Mucosa of descending colon (tissue), 3 donors: ENCODE measurements around the gene RPAP3. TPM values are rescaled to one million over a fixed set of nuclear protein-coding genes. Genes with fewer than 3 reads are reported as not detected.
"Not testable (repeated sequence)": the region's sequence is repeated elsewhere in the genome, so short reads cannot be mapped to it uniquely, and the experiment has no call there.

Experiments used
- ATAC-seq: fragments of 200-7000 bp; cut with Tn5 transposase; one replicate; pipeline ENCODE4 v1.9.1; 2020; ENCODE audit warnings: mild to moderate bottlenecking, moderate library complexity
- DNase-seq, 3 donors: peaks; one replicate each; pipeline ENCODE4 v3.0.0-alpha.2; 2020
- H3K36me3 ChIP-seq: fragments of 200-600 bp; one replicate; pipeline ENCODE4 v1.8.0; 2021; ENCODE audit warnings: low read depth, mild to moderate bottlenecking
- H3K4me1 ChIP-seq: fragments of 200-600 bp; one replicate; pipeline ENCODE4 v1.8.0; 2021; ENCODE audit warnings: low read depth, mild to moderate bottlenecking
- H3K4me3 ChIP-seq: fragments of 200-600 bp; one replicate; pipeline ENCODE4 v1.8.0; 2021; ENCODE audit warnings: mild to moderate bottlenecking
- H3K9me3 ChIP-seq: fragments of 200-600 bp; one replicate; pipeline ENCODE4 v1.8.0; 2021; ENCODE audit warnings: mild to moderate bottlenecking
- intact Hi-C, 2 donors: fragments of 100-400 bp; cut with DNase I in 1 of 2; cut with micrococcal nuclease in 1 of 2; formaldehyde crosslinking; loops; one replicate each; pipeline versions ENCODE4 v1.11.0 to v1.11.1; 2022; cut with DNase I, micrococcal nuclease
- total RNA-seq, 3 donors: library from RNA; stranded (reverse); fragmentation: NEBNext Ultra II Directional in 2 of 3; extraction: Animal tissue kit (Norgen Biotek cat#: 25700) in 2 of 3; gene quantifications; one replicate each; pipeline versions ENCODE4 v1.2.1 to v1.2.4, GENCODE V29; 2021 to 2023
- TF ChIP-seq, protein P1 (sequence below): fragments of 200-600 bp; IDR thresholded peaks from one replicate; pipeline ENCODE4 v1.8.0; 2022; ENCODE audit warnings: antibody characterized with exemption, mild to moderate bottlenecking
- donor health status: DM: no; HTN: no; CAD: no; lungs with moderate emphysema.
- donor health status: DM: no; HTN: no; CAD: no.
- donor health status: DM: no; HTN: yes; CAD: no.

Gene RPAP3
- total RNA-seq, 3 donors from 2014 or later = 16.5 to 26.0 (median 20.0) TPM

DNA sequence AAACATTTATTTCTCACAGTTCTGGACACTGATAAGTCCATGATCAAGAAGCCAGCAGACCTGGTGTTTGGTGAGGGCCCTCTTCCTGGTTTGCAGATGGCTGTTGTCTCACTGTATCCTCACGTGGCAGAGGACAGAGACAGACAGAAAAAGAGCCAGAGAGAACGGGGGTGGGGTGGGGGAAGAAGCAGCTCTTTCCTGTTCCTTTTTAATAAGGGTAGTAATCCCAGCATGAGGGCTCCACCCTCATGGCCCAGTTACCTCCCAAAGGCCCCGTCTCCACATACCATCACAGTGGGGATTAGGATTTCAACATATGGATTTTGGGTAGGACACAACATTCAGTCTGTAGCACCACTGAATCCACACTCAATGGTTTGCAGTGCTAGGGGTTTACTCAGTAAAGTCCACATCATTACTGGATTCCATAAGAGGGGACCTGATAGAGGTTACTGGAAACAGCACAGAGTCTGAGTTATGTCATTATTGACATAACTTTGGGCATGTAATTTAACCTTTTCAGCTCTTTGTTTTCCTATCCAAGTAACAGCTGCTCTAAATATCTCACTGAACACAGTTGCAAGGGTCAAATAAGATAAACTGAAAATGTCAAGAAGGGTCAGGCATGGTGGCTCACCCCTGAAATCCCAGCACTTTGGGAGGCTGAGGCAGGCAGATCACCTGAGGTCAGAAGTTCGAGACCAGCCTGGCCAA lies 53.2 kb downstream of the RPAP3 start:
- TF ChIP-seq, protein P1, sequence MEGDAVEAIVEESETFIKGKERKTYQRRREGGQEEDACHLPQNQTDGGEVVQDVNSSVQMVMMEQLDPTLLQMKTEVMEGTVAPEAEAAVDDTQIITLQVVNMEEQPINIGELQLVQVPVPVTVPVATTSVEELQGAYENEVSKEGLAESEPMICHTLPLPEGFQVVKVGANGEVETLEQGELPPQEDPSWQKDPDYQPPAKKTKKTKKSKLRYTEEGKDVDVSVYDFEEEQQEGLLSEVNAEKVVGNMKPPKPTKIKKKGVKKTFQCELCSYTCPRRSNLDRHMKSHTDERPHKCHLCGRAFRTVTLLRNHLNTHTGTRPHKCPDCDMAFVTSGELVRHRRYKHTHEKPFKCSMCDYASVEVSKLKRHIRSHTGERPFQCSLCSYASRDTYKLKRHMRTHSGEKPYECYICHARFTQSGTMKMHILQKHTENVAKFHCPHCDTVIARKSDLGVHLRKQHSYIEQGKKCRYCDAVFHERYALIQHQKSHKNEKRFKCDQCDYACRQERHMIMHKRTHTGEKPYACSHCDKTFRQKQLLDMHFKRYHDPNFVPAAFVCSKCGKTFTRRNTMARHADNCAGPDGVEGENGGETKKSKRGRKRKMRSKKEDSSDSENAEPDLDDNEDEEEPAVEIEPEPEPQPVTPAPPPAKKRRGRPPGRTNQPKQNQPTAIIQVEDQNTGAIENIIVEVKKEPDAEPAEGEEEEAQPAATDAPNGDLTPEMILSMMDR = no peak
- H3K9me3 ChIP-seq = no peaks in the 10 kb centered on the region
- H3K4me3 ChIP-seq = no peak overlapping the region
- no peaks in the 10 kb centered on the region for H3K4me1 ChIP-seq
- H3K36me3 ChIP-seq = no peaks in the 10 kb centered on the region
- peak in 1 of 3 donors; percentile 15 for DNase-seq
- ATAC-seq = peak; percentile 35
- intact Hi-C loops = no loop called here

DNA sequence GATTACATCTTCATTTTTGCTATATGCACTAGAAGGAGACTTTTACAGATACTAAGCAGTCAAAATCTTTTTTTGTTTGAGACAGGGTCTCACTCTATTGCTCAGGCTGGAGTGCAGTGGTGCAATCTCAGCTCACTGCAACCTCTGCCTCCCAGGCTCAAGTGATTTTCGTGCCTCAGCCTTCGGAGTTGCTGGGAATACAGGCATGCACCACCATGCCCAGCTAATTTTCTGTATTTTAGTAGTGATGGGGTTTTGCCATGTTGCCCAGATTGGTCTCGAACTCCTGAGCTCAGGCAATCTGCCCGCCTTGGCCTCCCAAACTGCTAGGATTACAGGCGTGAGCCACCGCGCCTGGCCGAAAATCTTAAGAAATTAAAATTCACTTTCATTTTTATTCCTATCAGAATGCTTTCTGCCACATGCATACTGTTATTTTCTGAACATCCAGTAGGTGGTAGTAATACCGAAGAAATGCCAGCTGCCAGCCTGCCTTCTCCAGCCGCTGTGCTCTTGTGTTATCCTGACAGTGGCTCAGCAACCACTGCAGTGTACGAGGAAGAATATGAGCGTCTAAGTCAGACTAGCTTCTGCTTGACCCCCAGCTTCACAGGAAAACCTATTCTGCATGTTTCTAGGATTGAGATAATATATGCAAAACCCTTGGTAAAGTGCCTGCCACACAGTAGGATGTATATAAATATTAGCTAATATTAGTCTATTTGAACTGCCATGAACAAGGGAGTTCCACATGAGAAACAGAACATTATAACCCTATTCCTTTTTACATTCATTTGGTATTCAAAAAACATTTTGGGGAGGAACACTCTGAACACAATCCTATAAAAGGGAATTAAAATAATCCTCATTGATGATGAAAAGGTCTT lies 54.2 kb downstream of the RPAP3 start:
- intact Hi-C loops = no loop called here
- H3K4me3 ChIP-seq = no peak overlapping the region
- peak; percentile 98 for ATAC-seq

DNA sequence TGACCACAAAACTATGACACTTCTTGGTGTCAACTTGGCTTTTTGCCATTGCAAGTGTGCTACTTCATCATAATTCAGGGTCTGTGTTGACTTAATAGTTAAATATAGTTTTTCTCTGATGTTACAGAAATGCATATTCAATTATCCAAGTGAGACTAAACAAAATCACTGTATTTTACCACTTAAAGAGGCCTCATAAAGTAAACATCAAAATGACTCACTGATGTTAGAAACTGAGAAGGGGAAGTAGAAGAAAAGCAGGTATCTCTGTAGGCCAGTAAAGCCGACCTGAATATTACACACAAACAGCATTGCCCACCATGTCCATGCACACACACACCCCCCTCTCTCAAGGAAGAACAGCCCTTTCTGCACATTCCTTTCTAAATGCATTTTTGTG lies 55.4 kb downstream of the RPAP3 start:
- ATAC-seq (no peak), DNase-seq (no peak)
- Histone ChIP-seq H3K4me3 (no peak overlapping the region), H3K9me3 (no peaks in the 10 kb centered on the region), H3K4me1 (no peaks in the 10 kb centered on the region), H3K36me3 (no peaks in the 10 kb centered on the region)
- TF ChIP-seq, protein P1 = no peak
- intact Hi-C loops = no loop called here

More for the DNA sequence above, 54.2 kb downstream of the RPAP3 start:
- Histone ChIP-seq H3K4me1 (no peaks in the 10 kb centered on the region), H3K36me3 (no peaks in the 10 kb centered on the region), H3K9me3 (no peaks in the 10 kb centered on the region)
- peak; percentile 32 to 52 (median 50) for DNase-seq
- TF ChIP-seq, protein P1 = peak; percentile 45

DNA sequence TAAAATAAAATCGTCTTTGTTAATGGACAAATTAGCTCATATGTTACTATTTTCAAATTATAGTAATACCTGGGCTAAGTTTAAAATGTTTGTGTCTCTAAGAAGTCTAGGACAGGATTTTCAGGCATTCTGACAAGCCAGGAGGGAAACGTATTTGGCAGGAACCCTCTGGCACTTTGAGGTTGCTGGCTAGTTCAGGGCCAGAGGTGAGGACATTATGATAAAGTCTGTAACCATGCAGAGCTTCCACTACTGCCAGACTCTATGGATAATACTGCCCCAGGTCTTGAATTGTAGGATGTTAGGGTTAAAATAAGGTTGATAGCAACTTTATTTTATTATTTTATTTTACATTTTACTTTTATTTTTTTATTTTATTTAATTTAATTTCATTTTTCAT lies 56.4 kb downstream of the RPAP3 start:
- H3K9me3 ChIP-seq = no peaks in the 10 kb centered on the region
- no peak overlapping the region for H3K4me3 ChIP-seq
- ATAC-seq (no peak), DNase-seq (no peak)
- H3K36me3 ChIP-seq = no peaks in the 10 kb centered on the region
- intact Hi-C loops = no loop called here
- H3K4me1 ChIP-seq = no peaks in the 10 kb centered on the region
- TF ChIP-seq, protein P1 = no peak

DNA sequence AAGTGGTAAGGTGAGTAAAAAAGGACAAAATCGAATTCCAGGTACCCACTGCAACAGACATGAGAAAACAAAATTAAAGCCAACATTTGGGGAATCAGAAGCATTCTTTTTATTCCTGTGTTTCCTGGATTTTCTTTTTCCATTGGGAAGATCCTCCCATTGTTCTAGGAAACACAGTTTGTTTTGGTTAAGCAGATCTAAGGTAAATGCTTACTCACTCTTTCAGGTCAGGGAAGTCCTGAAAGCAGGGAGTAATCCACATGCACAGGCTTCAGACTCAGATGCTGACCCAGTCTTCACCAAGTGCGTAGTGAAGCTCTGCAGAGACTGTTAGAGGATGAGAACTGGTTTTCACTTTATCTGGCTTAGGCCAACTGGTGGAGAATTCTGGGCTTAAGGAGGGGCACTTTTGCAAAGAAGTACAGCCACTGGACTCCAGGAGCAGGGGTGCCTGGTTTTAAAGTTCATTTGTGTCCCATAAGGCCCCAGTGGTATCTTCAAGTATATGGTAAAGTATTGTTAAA lies 57.7 kb downstream of the RPAP3 start:
- intact Hi-C loops = no loop called here
- Histone ChIP-seq H3K36me3 (no peaks in the 10 kb centered on the region), H3K9me3 (peaks cover 12% of the 10 kb centered on the region), H3K4me3 (no peak overlapping the region), H3K4me1 (no peaks in the 10 kb centered on the region)
- TF ChIP-seq, protein P1 = no peak
- ATAC-seq (no peak), DNase-seq (no peak)

DNA sequence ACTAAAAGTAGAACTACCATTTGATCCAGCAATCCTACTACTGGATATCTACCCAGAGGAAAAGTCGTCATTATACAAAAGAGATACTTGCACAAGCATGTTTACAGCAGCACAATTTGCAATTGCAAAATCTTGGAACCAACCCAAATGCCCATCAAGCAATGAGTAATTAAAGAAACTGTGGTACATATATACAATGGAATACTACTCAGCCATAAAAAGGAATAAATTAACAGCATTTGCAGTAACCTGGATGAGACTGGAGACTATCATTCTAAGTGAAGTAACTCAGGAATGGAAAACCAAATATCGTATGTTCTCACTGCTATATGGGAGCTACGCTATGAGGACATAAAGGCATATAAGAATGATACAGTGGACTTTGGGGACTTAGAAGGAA lies 63.5 kb downstream of the RPAP3 start:
- H3K4me1 ChIP-seq, H3K36me3 ChIP-seq, intact Hi-C loops, DNase-seq, ATAC-seq, H3K4me3 ChIP-seq: not testable (repeated sequence)
- H3K9me3 ChIP-seq = peaks cover 24% of the 10 kb centered on the region
